H1 (cell line): ENCODE data around the gene MIGA1. TPM values are rescaled to one million over a fixed set of nuclear protein-coding genes. Genes with fewer than 3 reads are reported as not detected.

Source experiments
- CTCF ChIA-PET: fragments of 300-600 bp; sonication (Branson Sonifier 250); formaldehyde crosslinking; loops from one replicate; lab custom pipeline; 2021; ENCODE audit not compliant: partially characterized antibody; lab: Charles Lee
- POLR2A ChIA-PET: fragments of 300-600 bp; sonication (Branson Sonifier 250); formaldehyde crosslinking; loops from one replicate; lab custom pipeline; 2021; ENCODE audit warnings: inconsistent platforms; ENCODE audit not compliant: partially characterized antibody; lab: Charles Lee
- DNase-seq, 2 experiments: peaks; one replicate each; pipeline versions ENCODE4 v3.0.0 to v3.0.0-alpha.2; 2010 to 2022; ENCODE audit warnings: low spot score in 2 of 2, low read depth in 1 of 2, mixed read lengths in 1 of 2
- FAIRE-seq: peaks from 2 replicates; lab custom pipeline; 2011; peaks lifted over from hg19 to GRCh38; lab: Jason Lieb, UNC
- H2AFZ ChIP-seq: 2 replicates; pipeline ENCODE4 v1.8.1; 2012; ENCODE audit warnings: low read length, inconsistent platforms
- H2AK5ac ChIP-seq: 2 replicates; pipeline ENCODE4 v1.6.1; 2013; ENCODE audit warnings: low read depth, low read length
- H2BK120ac ChIP-seq: replicated peaks from 2 replicates; pipeline ENCODE3; 2013; ENCODE audit warnings: low read depth, low read length, inconsistent platforms
- H2BK12ac ChIP-seq: 2 replicates; pipeline ENCODE4 v1.6.1; 2013; ENCODE audit warnings: low read depth, low read length
- H2BK15ac ChIP-seq: 2 replicates; pipeline ENCODE4 v1.6.1; 2013; ENCODE audit warnings: low read length
- H2BK20ac ChIP-seq: 2 replicates; pipeline ENCODE4 v1.6.1; 2013; ENCODE audit warnings: low read length
- H2BK5ac ChIP-seq: 2 replicates; pipeline ENCODE4 v1.6.1; 2013; ENCODE audit warnings: low read depth, low read length
- H3K14ac ChIP-seq: 2 replicates; pipeline ENCODE4 v1.6.1; 2013; ENCODE audit warnings: inconsistent platforms; ENCODE audit not compliant: insufficient read length
- H3K18ac ChIP-seq: 2 replicates; pipeline ENCODE4 v1.6.1; 2013; ENCODE audit warnings: low read length; ENCODE audit errors: extremely low read depth
- H3K23ac ChIP-seq: 2 replicates; pipeline ENCODE4 v1.6.1; 2013; ENCODE audit warnings: inconsistent platforms; ENCODE audit not compliant: insufficient read length
- H3K23me2 ChIP-seq: 2 replicates; pipeline ENCODE4 v1.6.1; 2013; ENCODE audit warnings: low read depth, low read length
- H3K27ac ChIP-seq: 2 replicates; pipeline ENCODE4 v1.6.1; 2011; ENCODE audit warnings: low read depth, low read length, inconsistent platforms
- H3K27me3 ChIP-seq, 4 experiments: replicated peaks in 1 of 4; 1 replicate in 1 of 4; 2 replicates in 3 of 4; pipeline versions ENCODE4 v1.6.1 to v1.8.1; 2011 to 2013; ENCODE audit warnings: low read length in 3 of 4, mild to moderate bottlenecking in 3 of 4, inconsistent platforms in 2 of 4, mixed read lengths in 2 of 4, moderate library complexity in 1 of 4; ENCODE audit not compliant: control insufficient read depth in 3 of 4, insufficient read depth in 3 of 4; ENCODE audit errors: extremely low read depth in 1 of 4
- H3K36me3 ChIP-seq, 4 experiments: 2 replicates each; pipeline versions ENCODE4 v1.6.1 to v1.8.1; 2011 to 2013; ENCODE audit warnings: mild to moderate bottlenecking in 4 of 4, low read length in 3 of 4, moderate library complexity in 2 of 4, control low read depth in 1 of 4, inconsistent platforms in 1 of 4; ENCODE audit not compliant: insufficient read depth in 4 of 4, control insufficient read depth in 2 of 4
- H3K4ac ChIP-seq: replicated peaks from 2 replicates; pipeline ENCODE3; 2013; ENCODE audit warnings: low read length, low read depth, mixed read lengths, inconsistent platforms; ENCODE audit not compliant: insufficient read length
- H3K4me1 ChIP-seq, 4 experiments: replicated peaks in 1 of 4; 1 replicate in 1 of 4; 2 replicates in 3 of 4; pipeline versions ENCODE4 v1.6.1 to v1.8.1; 2011 to 2013; ENCODE audit warnings: low read length in 3 of 4, inconsistent platforms in 2 of 4, mixed read lengths in 1 of 4; ENCODE audit not compliant: insufficient read depth in 4 of 4, control insufficient read depth in 3 of 4
- H3K4me2 ChIP-seq, 2 experiments: 2 replicates each; pipeline versions ENCODE4 v1.6.1 to v1.8.1; 2011 to 2013; ENCODE audit warnings: low read depth in 2 of 2, low read length in 2 of 2, control low read depth in 1 of 2, inconsistent platforms in 1 of 2, mild to moderate bottlenecking in 1 of 2; ENCODE audit not compliant: insufficient read depth in 1 of 2
- H3K4me3 ChIP-seq, 4 experiments: fragments of 200-600, 300-600 bp in 1 of 4; sonication (generic), shearing (Covaris generic), sonication (Bioruptor Twin) in 1 of 4; 2 replicates each; pipeline versions ENCODE4 v1.5.1 to v1.8.1; 2011 to 2016; ENCODE audit warnings: low read length in 4 of 4, low read depth in 3 of 4, control low read depth in 2 of 4, inconsistent platforms in 2 of 4, mild to moderate bottlenecking in 2 of 4, mixed read lengths in 1 of 4, moderate library complexity in 1 of 4; ENCODE audit not compliant: insufficient read depth in 2 of 4; ENCODE audit errors: extremely low read depth in 1 of 4
- H3K56ac ChIP-seq: replicated peaks from 2 replicates; pipeline ENCODE3; 2013; ENCODE audit warnings: low read depth, mild to moderate bottlenecking, mixed read lengths, low read length, inconsistent platforms; ENCODE audit not compliant: insufficient read length
- H3K79me1 ChIP-seq: 2 replicates; pipeline ENCODE4 v1.6.1; 2013; ENCODE audit warnings: low read depth, low read length, control low read depth
- H3K79me2 ChIP-seq, 2 experiments: 2 replicates each; pipeline versions ENCODE4 v1.6.1 to v1.8.1; 2012 to 2013; ENCODE audit warnings: low read length in 2 of 2, mild to moderate bottlenecking in 2 of 2, inconsistent platforms in 1 of 2; ENCODE audit not compliant: insufficient read depth in 2 of 2, control insufficient read depth in 1 of 2
- H3K9ac ChIP-seq, 4 experiments: replicated peaks in 1 of 4; 1 replicate in 1 of 4; 2 replicates in 3 of 4; pipeline versions ENCODE4 v1.6.1 to v1.8.1; 2011 to 2013; ENCODE audit warnings: low read depth in 3 of 4, low read length in 3 of 4, control low read depth in 2 of 4, mild to moderate bottlenecking in 2 of 4, moderate library complexity in 2 of 4, inconsistent platforms in 1 of 4; ENCODE audit errors: extremely low read depth in 1 of 4
- H3K9me3 ChIP-seq, 2 experiments: 2 replicates each; pipeline versions ENCODE4 v1.6.1 to v1.8.1; 2012 to 2013; ENCODE audit warnings: mild to moderate bottlenecking in 2 of 2, moderate library complexity in 2 of 2, control low read depth in 1 of 2, inconsistent platforms in 1 of 2, low read depth in 1 of 2, low read length in 1 of 2, mixed read lengths in 1 of 2; ENCODE audit not compliant: insufficient read depth in 2 of 2
- H4K20me1 ChIP-seq, 2 experiments: replicated peaks in 1 of 2; 2 replicates each; pipeline versions ENCODE3 to v1.8.1; 2011 to 2013; ENCODE audit warnings: inconsistent platforms in 2 of 2, low read length in 2 of 2, mild to moderate bottlenecking in 1 of 2; ENCODE audit not compliant: insufficient read depth in 2 of 2, control insufficient read depth in 1 of 2
- H4K5ac ChIP-seq: 2 replicates; pipeline ENCODE4 v1.6.1; 2013; ENCODE audit warnings: low read length, low read depth, mixed read lengths, inconsistent platforms; ENCODE audit not compliant: insufficient read length
- H4K8ac ChIP-seq: 2 replicates; pipeline ENCODE4 v1.8.0; 2013; ENCODE audit warnings: mild to moderate bottlenecking, moderate library complexity, low read length, inconsistent platforms; ENCODE audit not compliant: insufficient read depth; ENCODE audit errors: extremely low read depth
- H4K91ac ChIP-seq: replicated peaks from 2 replicates; pipeline ENCODE3; 2013; ENCODE audit warnings: low read length, mixed read lengths, inconsistent platforms; ENCODE audit not compliant: insufficient read length
- KDM1A ChIP-seq: fragments of 200-600, 300-600 bp; sonication (generic); IDR thresholded peaks from 2 replicates; pipeline ENCODE4 v1.7.1; 2016; ENCODE audit warnings: mild to moderate bottlenecking, low read length, borderline replicate concordance
- WGBS, 2 experiments: shearing (Covaris generic) in 1 of 2; methylation state at CpG; one replicate each; pipeline versions ENCODE4 v1.1.6 to v1.1.7; 2013 to 2015; ENCODE audit warnings: low lambda C conversion rate in 2 of 2, mixed read lengths in 2 of 2, inconsistent platforms in 1 of 2, low coverage in 1 of 2, missing lambda C conversion rate in 1 of 2; ENCODE audit not compliant: insufficient replicate concordance in 2 of 2, insufficient coverage in 1 of 2, insufficient read length in 1 of 2; ENCODE audit errors: extremely low coverage in 1 of 2, missing lambda C conversion rate in 1 of 2; 5-methylcytosine and 5-hydroxymethylcytosine counted together
- polyA plus RNA-seq, 7 experiments: library from polyadenylated mRNA; depleted of rRNA in 3 of 7; stranded (reverse) in 5 of 7; unstranded in 2 of 7; fragments of >200 nt in 5 of 7; fragments of 200-250 nt in 2 of 7; gene quantifications; 1 replicate in 5 of 7; 2 replicates in 1 of 7; 4 replicates in 1 of 7; pipeline versions ENCODE4 v1.2.1 to v1.2.3, GENCODE V29; 2011 to 2013; ENCODE audit warnings: missing spikeins in 2 of 7, mixed read lengths in 2 of 7
- total RNA-seq: library from RNA; stranded (reverse); fragmentation: NEBNext Ultra II Directional; extraction: Animal tissue kit (Norgen Biotek cat#: 25700); gene quantifications from 2 replicates; pipeline ENCODE4 v1.2.1, GENCODE V29; 2021
- TF ChIP-seq, protein P1 (sequence below): IDR thresholded peaks from 2 replicates; pipeline ENCODE4 v1.6.1; 2012; ENCODE audit warnings: low read length, inconsistent platforms

The MIGA1 gene
- total and polyA plus RNA-seq, 2 of the 8 experiments (the other 6 are each of a cell fraction or from before 2014, with no cell fraction given): 0.95 to 7.0 TPM

GRCh38 chr1:77906624-77907023 lies 127.2 kb downstream of the MIGA1 start:
- no peak overlapping the region for H3K56ac ChIP-seq
- no peak overlapping the region for H2BK20ac ChIP-seq
- POLR2A ChIA-PET: no interaction called here
- H3K4me2 ChIP-seq: no peak overlapping the region
- no peak for FAIRE-seq
- WGBS, 2 experiments: 100% methylated on average over 1 of the region's 1 CpG; no CpG with 5 or more reads in 1 of the 2 experiments
- H3K27ac ChIP-seq: no peak overlapping the region
- no peaks in the 10 kb centered on the region for H3K79me2 ChIP-seq
- CTCF ChIA-PET: no interaction called here
- H4K8ac ChIP-seq: no peak overlapping the region
- H4K20me1 ChIP-seq: no peaks in the 10 kb centered on the region
- H3K4ac ChIP-seq: no peak overlapping the region
- no peaks in the 10 kb centered on the region for H3K4me1 ChIP-seq
- H4K91ac ChIP-seq: no peak overlapping the region
- no peak overlapping the region for H2BK5ac ChIP-seq
- no peak overlapping the region for H2BK12ac ChIP-seq
- H3K79me1 ChIP-seq: no peaks in the 10 kb centered on the region
- no peak overlapping the region for H3K23ac ChIP-seq
- H3K27me3 ChIP-seq: no peaks in the 10 kb centered on the region
- H2BK15ac ChIP-seq: no peak overlapping the region
- H3K9ac ChIP-seq: no peak overlapping the region
- H2AFZ ChIP-seq: no peak overlapping the region
- no peak for DNase-seq
- peak; percentile 73; the same call in 1 of the 2 replicates for TF ChIP-seq KDM1A
- TF ChIP-seq, protein P1, sequence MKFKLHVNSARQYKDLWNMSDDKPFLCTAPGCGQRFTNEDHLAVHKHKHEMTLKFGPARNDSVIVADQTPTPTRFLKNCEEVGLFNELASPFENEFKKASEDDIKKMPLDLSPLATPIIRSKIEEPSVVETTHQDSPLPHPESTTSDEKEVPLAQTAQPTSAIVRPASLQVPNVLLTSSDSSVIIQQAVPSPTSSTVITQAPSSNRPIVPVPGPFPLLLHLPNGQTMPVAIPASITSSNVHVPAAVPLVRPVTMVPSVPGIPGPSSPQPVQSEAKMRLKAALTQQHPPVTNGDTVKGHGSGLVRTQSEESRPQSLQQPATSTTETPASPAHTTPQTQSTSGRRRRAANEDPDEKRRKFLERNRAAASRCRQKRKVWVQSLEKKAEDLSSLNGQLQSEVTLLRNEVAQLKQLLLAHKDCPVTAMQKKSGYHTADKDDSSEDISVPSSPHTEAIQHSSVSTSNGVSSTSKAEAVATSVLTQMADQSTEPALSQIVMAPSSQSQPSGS: no peak
- TF ChIP-seq, all 59 proteins: peak for 1
- H3K36me3 ChIP-seq: no peaks in the 10 kb centered on the region
- no peaks in the 10 kb centered on the region for H3K23me2 ChIP-seq
- H2AK5ac ChIP-seq: no peak overlapping the region
- H3K4me3 ChIP-seq: no peak overlapping the region
- H3K18ac ChIP-seq: no peak overlapping the region
- H4K5ac ChIP-seq: no peak overlapping the region
- no peak overlapping the region for H2BK120ac ChIP-seq
- H3K9me3 ChIP-seq: no peaks in the 10 kb centered on the region
- no peak overlapping the region for H3K14ac ChIP-seq
